Measurements from ENCODE around the gene OR6S1. TPM values are rescaled to one million over a fixed set of nuclear protein-coding genes. Genes with fewer than 3 reads are reported as not detected.

OR6S1 gene
- polyA plus RNA-seq, 1 of the 3 experiments (the other 2 are of a cell fraction) = not detected

GRCh38 chr14:20606190-20606901 is 35.1 kb downstream of the OR6S1 start (continued):
- TF ChIP-seq CTCF (IDR thresholded peaks at IDR 0.05) = peak; percentile 62
- TF ChIP-seq RFX5 (IDR thresholded peaks at IDR 0.05; ENCODE audit: low read length) = no peak
- TF ChIP-seq, protein P1, sequence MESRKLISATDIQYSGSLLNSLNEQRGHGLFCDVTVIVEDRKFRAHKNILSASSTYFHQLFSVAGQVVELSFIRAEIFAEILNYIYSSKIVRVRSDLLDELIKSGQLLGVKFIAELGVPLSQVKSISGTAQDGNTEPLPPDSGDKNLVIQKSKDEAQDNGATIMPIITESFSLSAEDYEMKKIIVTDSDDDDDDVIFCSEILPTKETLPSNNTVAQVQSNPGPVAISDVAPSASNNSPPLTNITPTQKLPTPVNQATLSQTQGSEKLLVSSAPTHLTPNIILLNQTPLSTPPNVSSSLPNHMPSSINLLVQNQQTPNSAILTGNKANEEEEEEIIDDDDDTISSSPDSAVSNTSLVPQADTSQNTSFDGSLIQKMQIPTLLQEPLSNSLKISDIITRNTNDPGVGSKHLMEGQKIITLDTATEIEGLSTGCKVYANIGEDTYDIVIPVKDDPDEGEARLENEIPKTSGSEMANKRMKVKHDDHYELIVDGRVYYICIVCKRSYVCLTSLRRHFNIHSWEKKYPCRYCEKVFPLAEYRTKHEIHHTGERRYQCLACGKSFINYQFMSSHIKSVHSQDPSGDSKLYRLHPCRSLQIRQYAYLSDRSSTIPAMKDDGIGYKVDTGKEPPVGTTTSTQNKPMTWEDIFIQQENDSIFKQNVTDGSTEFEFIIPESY (IDR thresholded peaks at IDR 0.05; ENCODE audit: borderline replicate concordance, low read depth) = no peak

GRCh38 chr14:20603813-20604690 is 37.4 kb downstream of the OR6S1 start:
- no peaks in the 10 kb centered on the region for H3K36me3 ChIP-seq (replicated peaks in 1 of 2; ENCODE audit: control insufficient read depth in 1 of 2, insufficient read depth in 2 of 2, low read length in 1 of 2)
- no peak for TF ChIP-seq NRF1 (IDR thresholded peaks at IDR 0.05; ENCODE audit: low read depth, low read length)
- no peak for TF ChIP-seq MXI1 (IDR thresholded peaks at IDR 0.05; ENCODE audit: low read depth, low read length)
- no peak for TF ChIP-seq IRF3 (IDR thresholded peaks at IDR 0.05; ENCODE audit: low read depth, low read length)
- TF ChIP-seq RXRA (IDR thresholded peaks at IDR 0.05; ENCODE audit: borderline replicate concordance, low read depth) = no peak
- TF ChIP-seq TAF1 (IDR thresholded peaks at IDR 0.05; ENCODE audit: borderline replicate concordance, low read depth, low read length) = no peak
- TF ChIP-seq ELF1 (IDR thresholded peaks at IDR 0.05) = no peak
- no peak for TF ChIP-seq FOXJ3 (CRISPR knock-in tag; IDR thresholded peaks at IDR 0.05)
- TF ChIP-seq SIN3A (IDR thresholded peaks at IDR 0.05; ENCODE audit: borderline replicate concordance, low read depth, low read length) = no peak
- no peak for TF ChIP-seq CHD2 (IDR thresholded peaks at IDR 0.05; ENCODE audit: low read length, partially characterized antibody)
- TF ChIP-seq, protein P2, sequence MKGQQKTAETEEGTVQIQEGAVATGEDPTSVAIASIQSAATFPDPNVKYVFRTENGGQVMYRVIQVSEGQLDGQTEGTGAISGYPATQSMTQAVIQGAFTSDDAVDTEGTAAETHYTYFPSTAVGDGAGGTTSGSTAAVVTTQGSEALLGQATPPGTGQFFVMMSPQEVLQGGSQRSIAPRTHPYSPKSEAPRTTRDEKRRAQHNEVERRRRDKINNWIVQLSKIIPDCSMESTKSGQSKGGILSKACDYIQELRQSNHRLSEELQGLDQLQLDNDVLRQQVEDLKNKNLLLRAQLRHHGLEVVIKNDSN (IDR thresholded peaks at IDR 0.05; ENCODE audit: borderline replicate concordance, low read depth) = no peak
- no peak for TF ChIP-seq RFX5 (IDR thresholded peaks at IDR 0.05; ENCODE audit: low read length)
- TF ChIP-seq, protein P3, sequence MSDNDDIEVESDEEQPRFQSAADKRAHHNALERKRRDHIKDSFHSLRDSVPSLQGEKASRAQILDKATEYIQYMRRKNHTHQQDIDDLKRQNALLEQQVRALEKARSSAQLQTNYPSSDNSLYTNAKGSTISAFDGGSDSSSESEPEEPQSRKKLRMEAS (IDR thresholded peaks at IDR 0.05; ENCODE audit: low read depth) = no peak
- TF ChIP-seq GABPA (IDR thresholded peaks at IDR 0.05; ENCODE audit: low read depth) = no peak
- TF ChIP-seq, protein P4, sequence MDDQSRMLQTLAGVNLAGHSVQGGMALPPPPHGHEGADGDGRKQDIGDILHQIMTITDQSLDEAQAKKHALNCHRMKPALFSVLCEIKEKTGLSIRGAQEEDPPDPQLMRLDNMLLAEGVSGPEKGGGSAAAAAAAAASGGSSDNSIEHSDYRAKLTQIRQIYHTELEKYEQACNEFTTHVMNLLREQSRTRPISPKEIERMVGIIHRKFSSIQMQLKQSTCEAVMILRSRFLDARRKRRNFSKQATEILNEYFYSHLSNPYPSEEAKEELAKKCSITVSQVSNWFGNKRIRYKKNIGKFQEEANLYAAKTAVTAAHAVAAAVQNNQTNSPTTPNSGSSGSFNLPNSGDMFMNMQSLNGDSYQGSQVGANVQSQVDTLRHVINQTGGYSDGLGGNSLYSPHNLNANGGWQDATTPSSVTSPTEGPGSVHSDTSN (IDR thresholded peaks at IDR 0.05) = no peak
- H3K9me3 ChIP-seq = no peaks in the 10 kb centered on the region
- no peak overlapping the region for H3K4me3 ChIP-seq (ENCODE audit: low read depth in 2 of 2, low read length in 1 of 2)
- peaks cover 13% of the 10 kb centered on the region for H3K27me3 ChIP-seq (ENCODE audit: insufficient read depth)
- H2AFZ ChIP-seq (ENCODE audit: low read depth) = no peak overlapping the region
- ChIA-PET CTCF (interaction anchor here (2.1 kb wide), 1 partner anchor 10 kb away, joined by 4 read pairs; no protein-coding TSS in a partner anchor), POLR2A (no interaction called here)
- no peaks in the 10 kb centered on the region for H3K79me2 ChIP-seq (ENCODE audit: insufficient read depth)
- 25% methylated on average over 12 of the region's 13 CpGs for WGBS (ENCODE audit: low lambda C conversion rate)
- H3K9me2 ChIP-seq = no peaks in the 10 kb centered on the region
- peaks cover 0 to 4% of the 10 kb centered on the region in 2 experiments; a peak in 1 of 4 replicates for H3K4me1 ChIP-seq (ENCODE audit: control insufficient read depth in 1 of 2, insufficient read depth in 2 of 2, low read depth in 1 of 2, low read length in 1 of 2)
- no peak overlapping the region for H3K9ac ChIP-seq
- no peak overlapping the region for H3K27ac ChIP-seq (ENCODE audit: low read depth in 2 of 2, low read length in 1 of 2)
- H3K4me2 ChIP-seq = no peak overlapping the region
- H4K20me1 ChIP-seq (ENCODE audit: insufficient read depth) = no peaks in the 10 kb centered on the region
- DNase-seq = no peak
- H3F3A ChIP-seq (replicated peaks; ENCODE audit: insufficient read depth) = peaks cover 4% of the 10 kb centered on the region
